Activated T-cell treated with anti-CD3 and anti-CD28 coated beads, Interleukin-2, amount 50 U/mL, for 72 hours (primary cell): Measurements from ENCODE around the gene IQCK. TPM values are rescaled to one million over a fixed set of nuclear protein-coding genes. Genes with fewer than 3 reads are reported as not detected.

Source experiments
- ATAC-seq, 2 donors: fragments of 150-1000 bp; cut with Tn5 transposase; replicated peaks in 1 of 2; 2 replicates each; pipeline ENCODE4 v1.10.0; 2021; ENCODE audit warnings: moderate library complexity in 2 of 2, mild to moderate bottlenecking in 1 of 2
- DNase-seq, 2 donors: peaks; one replicate each; pipeline ENCODE4 v3.0.0; 2021 to 2022; ENCODE audit warnings: mixed read lengths in 1 of 2
- H3K27ac Mint-ChIP-seq: one replicate; pipeline ENCODE4 v1.8.0; 2022; ENCODE audit warnings: mild to moderate bottlenecking, moderate library complexity, mixed read lengths
- H3K27me3 Mint-ChIP-seq: one replicate; pipeline ENCODE4 v1.8.0; 2022; ENCODE audit warnings: low read depth, mixed read lengths
- H3K36me3 Mint-ChIP-seq, 2 donors: one replicate each; pipeline ENCODE4 v1.8.0; 2022; ENCODE audit warnings: mixed read lengths in 2 of 2, mild to moderate bottlenecking in 1 of 2; ENCODE audit not compliant: insufficient read depth in 2 of 2
- H3K4me1 Mint-ChIP-seq: one replicate; pipeline ENCODE4 v1.8.0; 2022; ENCODE audit warnings: low read depth, mixed read lengths
- H3K4me3 Mint-ChIP-seq, 2 donors: one replicate each; pipeline ENCODE4 v1.8.0; 2022; ENCODE audit warnings: mild to moderate bottlenecking in 2 of 2, mixed read lengths in 2 of 2, moderate library complexity in 2 of 2
- H3K9me3 Mint-ChIP-seq, 2 donors: one replicate each; pipeline ENCODE4 v1.8.0; 2022; ENCODE audit warnings: mixed read lengths in 2 of 2
- total RNA-seq, 2 donors: library from RNA; stranded (reverse); gene quantifications; one replicate each; pipeline ENCODE4 v1.2.3, GENCODE V29; 2022

IQCK gene
- total RNA-seq, 2 donors from 2014 or later, result 3.7 to 3.8 TPM

- Mint-ChIP-seq H3K4me3 (no peak overlapping the region), H3K27ac (no peak overlapping the region), H3K27me3 (no peaks in the 10 kb centered on the region), H3K4me1 (no peaks in the 10 kb centered on the region), H3K9me3 (no peaks in the 10 kb centered on the region), H3K36me3 (no peaks in the 10 kb centered on the region)
- ATAC-seq (no peak), DNase-seq (no peak)
Measured at GRCh38 chr16:19851476-19851875, 133.4 kb downstream of the IQCK start.

- no peaks in the 10 kb centered on the region for H3K9me3 Mint-ChIP-seq
- no peaks in the 10 kb centered on the region for H3K36me3 Mint-ChIP-seq
- no peaks in the 10 kb centered on the region for H3K4me1 Mint-ChIP-seq
- no peak overlapping the region for H3K4me3 Mint-ChIP-seq
- H3K27ac Mint-ChIP-seq, result no peak overlapping the region
- H3K27me3 Mint-ChIP-seq, result no peaks in the 10 kb centered on the region
- ATAC-seq (no peak), DNase-seq (no peak)
Measured at GRCh38 chr16:19853132-19853741, 135.2 kb downstream of the IQCK start.

DNA sequence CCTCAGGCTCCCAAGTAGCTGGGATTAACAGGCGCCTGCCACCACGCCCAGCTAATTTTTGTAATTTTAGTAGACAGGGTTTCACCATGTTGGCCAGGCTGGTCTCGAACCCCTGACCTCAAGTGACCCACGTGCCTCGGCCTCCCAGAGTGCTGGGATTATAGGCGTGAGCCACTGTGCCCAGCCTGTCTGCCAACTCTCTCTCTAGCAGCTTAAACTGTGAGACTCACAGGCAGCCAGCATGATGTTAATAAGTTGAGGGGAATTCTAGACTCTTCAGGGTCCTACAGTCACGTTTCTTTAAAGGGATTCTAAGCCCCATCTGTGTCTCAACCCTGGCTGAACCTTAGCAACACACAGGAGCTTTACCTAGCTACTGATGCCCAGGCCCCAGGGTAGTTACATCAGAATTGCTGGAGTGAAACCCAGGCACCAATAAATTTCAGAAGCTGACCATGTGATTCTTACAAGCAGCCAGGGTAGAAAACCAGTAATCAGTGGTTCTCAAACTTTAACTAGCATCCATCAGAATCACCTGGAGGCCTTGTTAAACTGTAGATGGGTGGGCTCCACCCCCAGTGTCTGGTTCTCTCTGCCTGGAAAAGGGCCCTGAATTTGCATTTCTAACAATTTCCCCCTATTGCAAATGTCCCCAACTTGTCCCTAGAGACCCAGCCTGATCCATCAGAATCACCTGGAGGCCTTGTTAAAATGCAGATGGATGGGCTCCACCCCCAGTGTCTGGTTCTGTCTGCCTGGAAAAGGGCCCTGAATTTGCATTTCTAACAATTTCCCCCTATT is 135.9 kb downstream of the IQCK start:
- DNase-seq, result no peak
- Mint-ChIP-seq H3K4me3 (no peak overlapping the region), H3K4me1 (no peaks in the 10 kb centered on the region), H3K27ac (no peak overlapping the region), H3K27me3 (no peaks in the 10 kb centered on the region), H3K9me3 (no peaks in the 10 kb centered on the region), H3K36me3 (no peaks in the 10 kb centered on the region)
- no peak for ATAC-seq

GRCh38 chr16:19854543-19854876 is 136.4 kb downstream of the IQCK start:
- Mint-ChIP-seq H3K4me3 (no peak overlapping the region), H3K27me3 (no peaks in the 10 kb centered on the region), H3K4me1 (no peaks in the 10 kb centered on the region), H3K9me3 (no peaks in the 10 kb centered on the region), H3K27ac (no peak overlapping the region), H3K36me3 (no peaks in the 10 kb centered on the region)
- ATAC-seq, result no peak
- no peak for DNase-seq

DNA sequence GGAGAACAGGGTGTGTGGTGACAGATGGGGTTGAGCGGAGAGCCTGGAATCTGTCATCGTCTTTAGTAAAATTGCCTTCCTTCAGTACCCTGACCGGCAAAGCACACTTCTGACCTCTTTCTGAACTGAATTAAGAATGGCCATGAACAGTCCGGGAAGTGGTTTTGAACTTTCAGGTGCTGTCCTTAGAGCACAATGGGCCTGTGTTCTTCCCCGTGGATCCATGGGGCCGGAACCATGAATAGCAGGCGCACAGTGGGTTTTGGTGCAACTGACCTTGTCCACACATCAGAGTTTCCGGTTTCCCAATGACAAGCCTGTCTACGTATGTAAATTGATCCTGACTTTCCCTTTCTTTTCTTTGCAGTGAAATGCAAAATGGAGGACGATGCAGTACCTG is 138.0 kb downstream of the IQCK start:
- H3K4me3 Mint-ChIP-seq, result no peak overlapping the region
- ATAC-seq (no peak), DNase-seq (no peak)
- no peak overlapping the region for H3K27ac Mint-ChIP-seq
- H3K9me3 Mint-ChIP-seq, result no peaks in the 10 kb centered on the region
- H3K36me3 Mint-ChIP-seq, result no peaks in the 10 kb centered on the region
- no peaks in the 10 kb centered on the region for H3K4me1 Mint-ChIP-seq
- H3K27me3 Mint-ChIP-seq, result no peaks in the 10 kb centered on the region

- DNase-seq (no peak), ATAC-seq (no peak)
- Mint-ChIP-seq H3K36me3 (no peaks in the 10 kb centered on the region), H3K27ac (no peak overlapping the region), H3K27me3 (no peaks in the 10 kb centered on the region), H3K4me1 (no peaks in the 10 kb centered on the region), H3K4me3 (no peak overlapping the region), H3K9me3 (no peaks in the 10 kb centered on the region)
Measured at GRCh38 chr16:19857593-19858339, 139.7 kb downstream of the IQCK start.

- H3K27ac Mint-ChIP-seq, result no peak overlapping the region
- no peaks in the 10 kb centered on the region for H3K27me3 Mint-ChIP-seq
- H3K36me3 Mint-ChIP-seq, result no peaks in the 10 kb centered on the region
- no peaks in the 10 kb centered on the region for H3K4me1 Mint-ChIP-seq
- DNase-seq (no peak), ATAC-seq (no peak)
- H3K4me3 Mint-ChIP-seq, result no peak overlapping the region
- H3K9me3 Mint-ChIP-seq, result no peaks in the 10 kb centered on the region
Measured at GRCh38 chr16:19858340-19859018, 140.4 kb downstream of the IQCK start.

- no peak overlapping the region for H3K27ac Mint-ChIP-seq
- H3K4me3 Mint-ChIP-seq, result no peak overlapping the region
- ATAC-seq (no peak), DNase-seq (no peak)
- H3K36me3 Mint-ChIP-seq, result no peaks in the 10 kb centered on the region
- H3K4me1 Mint-ChIP-seq, result no peaks in the 10 kb centered on the region
- H3K9me3 Mint-ChIP-seq, result no peaks in the 10 kb centered on the region
- no peaks in the 10 kb centered on the region for H3K27me3 Mint-ChIP-seq
Measured at GRCh38 chr16:19859166-19859565, 141.1 kb downstream of the IQCK start.

- H3K4me3 Mint-ChIP-seq, result no peak overlapping the region
- no peaks in the 10 kb centered on the region for H3K36me3 Mint-ChIP-seq
- no peak for ATAC-seq
- H3K9me3 Mint-ChIP-seq, result no peaks in the 10 kb centered on the region
- no peaks in the 10 kb centered on the region for H3K27me3 Mint-ChIP-seq
- DNase-seq, result no peak
- H3K4me1 Mint-ChIP-seq, result no peaks in the 10 kb centered on the region
- H3K27ac Mint-ChIP-seq, result no peak overlapping the region
Measured at GRCh38 chr16:19859603-19860002, 141.5 kb downstream of the IQCK start.

- no peak for DNase-seq
- H3K36me3 Mint-ChIP-seq, result no peaks in the 10 kb centered on the region
- H3K27ac Mint-ChIP-seq, result no peak overlapping the region
- H3K9me3 Mint-ChIP-seq, result no peaks in the 10 kb centered on the region
- H3K27me3 Mint-ChIP-seq, result no peaks in the 10 kb centered on the region
- no peak overlapping the region for H3K4me3 Mint-ChIP-seq
- H3K4me1 Mint-ChIP-seq, result no peaks in the 10 kb centered on the region
- no peak for ATAC-seq
Measured at GRCh38 chr16:19860166-19861041, 142.3 kb downstream of the IQCK start.

- no peak overlapping the region for H3K4me3 Mint-ChIP-seq
- DNase-seq, result no peak
- no peaks in the 10 kb centered on the region for H3K4me1 Mint-ChIP-seq
- H3K27ac Mint-ChIP-seq, result no peak overlapping the region
- no peak for ATAC-seq
- no peaks in the 10 kb centered on the region for H3K27me3 Mint-ChIP-seq
- no peaks in the 10 kb centered on the region for H3K36me3 Mint-ChIP-seq
- no peaks in the 10 kb centered on the region for H3K9me3 Mint-ChIP-seq
Measured at GRCh38 chr16:19861133-19861532, 143.1 kb downstream of the IQCK start.

DNA sequence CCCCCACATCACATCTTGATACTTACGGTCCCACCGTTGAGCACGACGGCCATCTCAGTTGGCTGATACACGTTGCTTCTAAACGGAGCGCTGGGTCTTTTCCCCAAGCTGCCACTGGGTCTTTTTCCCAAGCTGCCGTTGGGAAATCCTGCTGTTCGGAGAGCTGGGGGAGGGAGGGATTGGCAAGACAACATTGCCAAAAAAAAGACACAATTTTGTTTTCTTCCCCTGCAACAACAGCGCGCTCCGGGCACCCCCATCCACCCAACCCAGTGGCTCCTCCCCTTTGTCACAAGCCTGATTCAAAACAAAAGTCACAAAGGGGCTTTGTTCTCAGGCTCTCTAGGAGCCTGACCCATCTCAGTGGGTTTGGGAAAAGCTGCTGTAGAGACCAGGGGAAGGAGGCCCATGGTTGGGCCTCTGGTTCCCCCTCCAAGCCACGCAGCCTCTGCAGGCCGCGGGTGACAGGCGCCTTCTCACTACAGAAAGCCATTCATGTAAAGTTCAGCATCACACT is 143.8 kb downstream of the IQCK start:
- ATAC-seq, result no peak
- H3K27me3 Mint-ChIP-seq, result no peaks in the 10 kb centered on the region
- no peak overlapping the region for H3K27ac Mint-ChIP-seq
- no peak overlapping the region for H3K4me3 Mint-ChIP-seq
- H3K36me3 Mint-ChIP-seq, result no peaks in the 10 kb centered on the region
- no peaks in the 10 kb centered on the region for H3K9me3 Mint-ChIP-seq
- H3K4me1 Mint-ChIP-seq, result no peaks in the 10 kb centered on the region
- DNase-seq, result no peak
